PFSK-1 (cell line): ENCODE results near the gene ESR2.

ENCODE experiments used
- FOXP2 ChIP-seq: optimal IDR thresholded peaks from 2 replicates; pipeline ENCODE3; 2011; ENCODE audit warnings: borderline replicate concordance, control low read depth, inconsistent platforms; ENCODE audit not compliant: insufficient read depth; ENCODE audit errors: extremely low read length, extremely low read depth
- POLR2AphosphoS5 ChIP-seq: IDR thresholded peaks from 2 replicates; pipeline ENCODE4 v1.6.1; 2012; ENCODE audit warnings: low read depth, mild to moderate bottlenecking, control low read depth, low read length, moderate library complexity
- REST ChIP-seq, 2 experiments: IDR thresholded peaks; 2 replicates each; pipeline versions ENCODE4 v1.6.1 to v1.8.0; 2011 to 2012; ENCODE audit warnings: low read depth in 2 of 2, low read length in 2 of 2, control low read depth in 1 of 2, inconsistent platforms in 1 of 2, mild to moderate bottlenecking in 1 of 2, moderate library complexity in 1 of 2; ENCODE audit not compliant: insufficient read depth in 1 of 2
- SIN3A ChIP-seq: IDR thresholded peaks from 2 replicates; pipeline ENCODE4 v1.6.1; 2012; ENCODE audit warnings: mild to moderate bottlenecking, low read length, moderate library complexity, borderline replicate concordance; ENCODE audit not compliant: insufficient read depth
- TAF1 ChIP-seq: IDR thresholded peaks from 2 replicates; pipeline ENCODE4 v1.6.1; 2012; ENCODE audit warnings: low read length, control low read depth, borderline replicate concordance; ENCODE audit not compliant: insufficient read depth

Gene ESR2

GRCh38 chr14:64114796-64115195, 179.4 kb downstream of the ESR2 start:
- TF ChIP-seq TAF1: no peak
- TF ChIP-seq FOXP2: no peak
- TF ChIP-seq POLR2AphosphoS5: no peak
- no peak for TF ChIP-seq REST (IDR thresholded peaks at IDR 0.05; ENCODE audit: insufficient read depth in 1 of 2, low read depth in 2 of 2, low read length in 2 of 2)
- TF ChIP-seq SIN3A: no peak

- TF ChIP-seq POLR2AphosphoS5 (no peak), TAF1 (no peak), REST (IDR thresholded peaks at IDR 0.05; ENCODE audit: insufficient read depth in 1 of 2, low read depth in 2 of 2, low read length in 2 of 2) (no peak), SIN3A (no peak), FOXP2 (no peak)
Observed at GRCh38 chr14:64114166-64114565, 180.0 kb downstream of the ESR2 start.

GRCh38 chr14:64112867-64113678, 181.1 kb downstream of the ESR2 start:
- TF ChIP-seq POLR2AphosphoS5 (no peak), FOXP2 (no peak), REST (IDR thresholded peaks at IDR 0.05; ENCODE audit: insufficient read depth in 1 of 2, low read depth in 2 of 2, low read length in 2 of 2) (no peak), TAF1 (no peak), SIN3A (no peak)

- TF ChIP-seq SIN3A: no peak
- no peak for TF ChIP-seq TAF1
- no peak for TF ChIP-seq POLR2AphosphoS5
- no peak for TF ChIP-seq REST (IDR thresholded peaks at IDR 0.05; ENCODE audit: insufficient read depth in 1 of 2, low read depth in 2 of 2, low read length in 2 of 2)
- TF ChIP-seq FOXP2: no peak
Observed at GRCh38 chr14:64110802-64111201, 183.4 kb downstream of the ESR2 start.
